NCI-H82 treated with DMSO at 0.1 percent for 48 hours (cell line): ENCODE results near the gene PAM.
A peak's percentile ranks its signal among the peaks of the same experiment; 100 is the strongest.
"Not testable (repeated sequence)": the region's sequence is repeated elsewhere in the genome, so short reads cannot be mapped to it uniquely, and the experiment has no call there.

Experiments
- DNase-seq: peaks from one replicate; lab custom pipeline; 2025; ENCODE audit not compliant: unreplicated experiment; lab: John Stamatoyannopoulos, UW

Gene PAM

DNA sequence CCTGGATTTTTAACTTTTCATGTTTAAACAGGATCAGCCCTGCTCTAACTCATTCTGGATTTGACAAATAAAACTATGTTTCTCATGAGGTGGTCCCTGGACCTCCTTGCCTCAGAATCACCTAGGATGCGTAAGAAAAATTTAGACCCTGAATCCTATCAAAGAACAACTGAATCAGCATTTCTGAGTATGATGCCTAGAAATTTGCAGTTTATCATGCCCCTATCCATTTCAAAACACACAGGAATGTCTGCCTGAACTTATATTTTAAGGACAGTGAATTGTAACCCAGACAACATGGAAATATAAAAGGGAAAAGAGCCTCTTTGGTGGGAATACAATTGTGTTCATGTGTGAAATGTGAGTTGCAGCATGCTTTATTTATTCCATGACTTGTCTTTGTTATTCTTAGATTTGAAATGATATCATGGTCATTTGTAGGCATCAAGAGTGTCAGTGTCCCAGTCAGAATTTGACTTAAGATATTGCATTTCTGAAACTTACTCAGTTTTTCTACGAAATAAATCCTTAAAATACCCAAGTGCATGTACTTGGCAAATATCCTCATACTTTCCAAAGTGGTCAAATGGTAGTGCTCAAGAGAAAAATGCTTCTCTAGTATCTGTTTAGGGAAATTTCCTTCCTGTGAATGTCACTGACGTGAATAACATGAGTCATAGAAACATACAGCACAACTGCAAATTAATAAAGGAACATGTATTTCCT lies 220.5 kb downstream of the PAM start:
- DNase-seq: no peak

GRCh38 chr5:102981957-102982635 lies 227.0 kb downstream of the PAM start:
- DNase-seq: no peak

DNA sequence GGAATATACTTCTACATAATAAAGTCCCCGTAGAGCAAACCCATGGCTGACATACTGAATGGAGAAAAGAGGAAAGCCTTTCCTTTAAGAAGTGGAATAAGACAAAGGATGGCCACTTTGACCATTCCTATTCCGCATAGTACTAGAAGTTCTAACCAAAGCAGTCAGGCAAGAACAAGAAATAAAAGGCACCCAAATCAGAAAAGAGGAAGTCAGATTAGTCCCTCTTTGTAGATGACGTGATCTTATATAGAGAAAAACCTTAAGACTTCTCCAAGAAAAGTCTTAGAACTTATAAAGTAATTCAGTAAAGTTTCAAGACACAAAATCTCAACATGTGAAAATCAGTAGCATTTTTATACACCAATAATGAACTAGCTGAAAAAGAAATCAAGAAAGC lies 231.0 kb downstream of the PAM start:
- no peak for DNase-seq

DNA sequence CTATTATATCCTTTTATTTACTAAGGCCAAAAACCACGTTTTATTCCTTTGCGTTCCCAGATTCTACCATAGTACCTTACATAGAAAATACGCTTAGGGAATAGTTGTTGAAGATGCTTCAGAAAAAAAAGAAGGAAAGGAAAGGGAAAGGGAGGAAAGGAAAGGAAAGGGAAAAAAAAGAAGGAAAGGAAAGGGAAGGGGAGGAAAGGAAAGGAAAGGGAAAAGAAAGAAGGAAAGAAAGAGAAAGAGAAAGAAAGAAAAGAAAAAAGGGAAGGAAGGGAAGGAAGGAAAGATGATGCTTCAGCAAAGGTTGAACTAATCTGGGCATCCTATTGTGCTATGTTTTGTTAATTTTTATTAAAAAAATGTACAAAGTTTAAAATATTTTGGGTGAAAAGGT lies 233.4 kb downstream of the PAM start:
- no peak for DNase-seq

- no peak for DNase-seq
These were observed 236.7 kb downstream of the PAM start for GRCh38 chr5:102991802-102992201.

GRCh38 chr5:102996011-102996575 lies 241.0 kb downstream of the PAM start:
- DNase-seq: no peak

- DNase-seq: no peak
These were observed 243.1 kb downstream of the PAM start for GRCh38 chr5:102998224-102998623.

- no peak for DNase-seq
These were observed 244.1 kb downstream of the PAM start for GRCh38 chr5:102999191-102999590.

DNA sequence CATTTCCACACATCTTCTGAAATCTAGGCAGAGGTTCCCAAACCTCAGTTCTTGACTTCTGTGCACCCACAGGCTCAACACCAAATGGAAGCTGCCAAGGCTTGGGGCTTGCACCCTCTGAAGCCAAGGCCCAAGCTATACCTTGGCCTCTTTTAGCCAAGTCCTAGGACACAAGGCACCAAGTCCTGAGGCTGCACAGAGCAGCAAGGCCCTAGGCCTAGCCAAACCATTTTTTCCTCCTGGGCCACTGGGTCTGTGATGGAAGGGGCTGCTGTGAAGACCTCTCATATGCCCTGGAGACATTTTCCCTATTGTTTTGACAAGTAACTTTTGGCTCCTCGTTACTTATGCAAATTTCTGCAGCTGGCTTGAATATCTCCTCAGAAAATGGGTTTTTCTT lies 244.5 kb downstream of the PAM start:
- not testable (repeated sequence) for DNase-seq

- no peak for DNase-seq
These were observed 245.0 kb downstream of the PAM start for GRCh38 chr5:103000089-103000488.

DNA sequence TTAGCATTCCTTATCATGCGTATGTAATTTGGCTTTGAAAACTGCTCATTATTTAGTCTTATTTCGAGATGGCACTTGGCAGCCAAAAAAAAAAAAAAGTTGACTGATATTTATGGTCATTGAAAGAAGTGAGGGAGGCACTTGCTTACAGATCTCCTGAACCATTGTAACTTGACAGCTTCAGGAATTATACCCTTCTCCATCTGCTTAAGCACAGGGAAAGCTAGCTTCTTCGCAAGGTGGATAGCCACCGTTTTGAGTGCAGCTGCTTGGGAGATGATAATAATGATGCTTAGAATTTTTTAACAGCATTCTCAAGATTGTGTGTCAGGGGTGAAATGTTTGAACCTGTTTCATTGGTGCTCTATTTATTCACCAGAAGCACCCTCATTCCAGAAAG lies 248.8 kb downstream of the PAM start:
- no peak for DNase-seq

DNA sequence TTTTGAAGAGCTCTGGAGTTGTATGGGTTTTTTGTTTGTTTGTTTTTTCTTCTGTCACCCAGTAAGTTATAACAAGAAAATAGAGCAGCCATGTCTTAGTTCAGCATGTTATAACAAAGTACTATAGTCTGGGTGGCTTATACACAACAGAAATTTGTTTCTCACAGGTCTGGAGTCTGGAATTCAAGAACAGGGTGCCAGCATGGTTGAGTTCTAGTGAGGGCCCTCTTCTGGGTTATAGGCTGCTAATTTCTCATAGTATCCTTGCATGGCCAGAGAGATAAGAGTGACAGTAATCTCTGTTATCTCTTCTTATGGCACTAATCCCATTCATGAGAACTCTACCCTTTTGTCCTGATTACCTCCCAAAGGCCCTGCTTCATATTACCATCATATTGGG lies 250.2 kb downstream of the PAM start:
- DNase-seq: peak; percentile 6

- no peak for DNase-seq
These were observed 251.8 kb downstream of the PAM start for GRCh38 chr5:103006921-103007320.

GRCh38 chr5:103010168-103010567 lies 255.1 kb downstream of the PAM start:
- no peak for DNase-seq

DNA sequence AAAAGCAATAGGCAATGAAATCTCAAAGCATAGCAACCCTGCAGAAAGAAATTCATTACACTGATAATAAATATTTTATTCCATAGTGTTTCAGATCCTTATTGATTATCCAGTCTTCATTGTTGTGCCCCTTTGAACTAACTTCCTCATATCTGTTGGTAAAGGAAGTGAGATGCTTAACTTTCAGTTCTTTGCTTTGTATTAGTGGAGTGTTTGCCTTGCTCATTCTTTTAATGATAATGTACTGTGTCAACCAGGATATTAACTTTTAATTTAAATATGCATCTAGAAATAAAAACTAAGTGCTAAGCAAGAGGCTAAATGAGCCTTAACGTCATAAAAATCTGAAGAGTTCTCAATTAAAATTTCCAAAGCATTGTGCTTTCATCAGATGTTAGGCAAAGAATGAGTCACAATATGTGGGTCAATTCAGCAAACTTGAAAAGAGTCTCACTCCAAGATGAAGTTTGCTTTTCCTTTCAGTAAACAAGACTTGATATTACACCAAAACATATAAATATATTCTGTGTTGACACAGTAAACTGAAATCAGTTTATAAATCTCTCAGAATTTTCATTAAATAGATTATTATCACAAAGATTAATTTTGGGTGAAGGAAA lies 258.9 kb downstream of the PAM start:
- no peak for DNase-seq

GRCh38 chr5:103014983-103015382 lies 259.9 kb downstream of the PAM start:
- no peak for DNase-seq

DNA sequence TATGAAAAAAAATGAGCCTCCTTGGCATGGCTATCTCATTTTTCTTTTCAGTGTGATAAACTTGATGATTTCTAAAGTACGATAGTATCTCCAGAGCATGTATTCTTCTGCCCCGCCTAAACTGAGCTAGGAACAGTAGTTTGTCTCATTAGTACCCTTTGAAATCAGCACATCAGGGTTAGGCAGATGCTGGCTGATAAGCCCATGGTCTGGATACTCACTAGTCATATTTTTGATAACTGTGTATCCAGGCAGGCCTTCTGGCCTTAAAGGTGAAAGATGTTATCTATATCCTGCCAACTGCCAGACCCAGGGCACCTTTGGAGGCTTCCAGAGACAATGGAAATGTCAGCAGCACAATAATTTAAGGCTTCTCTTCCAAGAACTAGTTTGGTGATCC lies 261.1 kb downstream of the PAM start:
- DNase-seq: no peak

DNA sequence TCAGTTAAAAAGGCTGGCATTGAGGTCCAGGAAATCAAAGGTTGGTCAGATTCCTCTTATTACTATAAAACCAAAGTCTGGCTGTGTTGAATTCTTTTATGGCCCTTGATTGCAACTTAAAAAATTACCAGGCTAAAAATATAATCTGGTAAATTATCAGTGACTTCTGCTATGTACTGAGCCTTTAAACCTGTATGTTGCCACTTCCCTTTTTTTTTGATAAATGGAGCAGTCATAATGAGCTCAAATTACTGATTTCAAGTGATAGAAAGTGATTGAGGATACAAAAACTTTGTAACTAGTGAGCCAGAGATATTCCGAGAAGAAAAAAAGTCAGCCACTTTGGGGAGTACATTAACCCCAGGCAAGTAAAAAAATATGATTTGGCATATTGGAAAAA lies 264.7 kb downstream of the PAM start:
- DNase-seq: no peak

DNA sequence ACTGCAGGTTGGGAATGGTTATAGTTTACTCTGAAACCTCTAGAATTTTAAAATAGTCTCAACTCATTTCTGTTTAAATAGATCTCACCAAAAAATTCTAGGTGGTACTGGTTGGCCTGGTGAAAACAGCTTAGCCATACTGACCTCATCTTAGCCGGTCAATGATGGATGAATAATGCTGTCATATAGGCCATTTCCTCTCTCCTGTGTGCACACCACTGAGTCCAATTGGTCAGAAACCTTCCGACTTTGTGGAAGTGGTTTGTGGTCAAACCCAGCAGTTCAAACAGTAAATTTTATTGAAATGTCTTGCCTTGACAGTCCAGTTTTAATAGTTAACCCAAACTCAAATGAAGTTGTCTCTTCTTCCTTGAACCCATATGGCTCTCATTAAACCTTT lies 266.2 kb downstream of the PAM start:
- DNase-seq: no peak

DNA sequence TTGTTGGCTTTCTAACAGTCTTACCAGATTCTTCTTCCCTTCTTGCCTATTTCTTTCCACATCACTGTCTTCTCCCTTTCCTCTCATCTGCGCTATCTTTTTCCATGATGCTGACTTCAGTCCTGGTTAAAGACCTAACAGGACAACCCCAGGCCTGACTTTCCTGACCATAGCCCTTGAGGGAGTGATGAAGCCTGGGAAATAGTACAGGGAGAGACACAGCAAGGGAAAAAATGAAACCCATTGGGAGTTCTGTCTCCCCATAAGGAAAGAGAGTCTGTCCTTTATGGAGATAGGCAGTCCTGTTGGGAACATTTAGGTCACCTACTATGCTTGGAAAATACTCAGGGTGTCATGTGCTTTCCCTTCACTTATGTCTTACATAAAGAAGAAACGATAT lies 272.2 kb downstream of the PAM start:
- DNase-seq: no peak

GRCh38 chr5:103031607-103032006 lies 276.5 kb downstream of the PAM start:
- DNase-seq: no peak

DNA sequence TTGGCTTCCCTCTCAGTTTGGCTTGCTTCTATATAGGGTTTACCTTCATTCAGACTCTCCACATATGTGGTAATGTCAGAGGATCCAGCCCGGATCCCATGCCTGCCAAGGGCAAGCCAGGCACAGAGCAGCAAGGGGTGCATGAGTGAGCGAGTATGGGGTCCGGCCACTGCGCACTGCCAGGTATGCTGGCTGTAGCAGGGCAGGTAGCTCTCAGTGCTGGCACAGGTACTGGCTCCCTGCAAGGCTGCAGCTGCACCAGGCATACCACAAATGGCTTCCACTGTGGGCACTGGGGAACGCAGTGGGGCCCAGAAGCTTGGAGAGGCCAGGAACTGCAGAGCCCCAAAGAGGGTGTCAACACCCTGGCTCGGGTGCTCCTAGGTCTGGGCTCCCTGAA lies 278.6 kb downstream of the PAM start:
- no peak for DNase-seq
